SU-DHL-6 (cell line): ENCODE results near the gene KCNH6.

Experiments
- H2AFZ ChIP-seq: fragments of 200-600 bp; sonication (generic); 2 replicates; pipeline ENCODE4 v1.6.1; 2014; ENCODE audit warnings: low read depth, mild to moderate bottlenecking, moderate library complexity, mixed read lengths, antibody characterized with exemption, low read length; ENCODE audit not compliant: severe bottlenecking
- H3F3A ChIP-seq: fragments of 200-600 bp; shearing (Covaris generic); 2 replicates; pipeline ENCODE4 v1.6.0; 2016; ENCODE audit warnings: antibody characterized with exemption, mild to moderate bottlenecking; ENCODE audit not compliant: insufficient read depth
- H3K27ac ChIP-seq: fragments of 200-600 bp; sonication (generic); 2 replicates; pipeline ENCODE4 v1.5.1; 2016; ENCODE audit warnings: low read depth, mild to moderate bottlenecking, low read length, moderate library complexity, mixed read lengths
- H3K27me3 ChIP-seq: fragments of 200-600 bp; sonication (generic), shearing (Covaris generic); 2 replicates; pipeline ENCODE4 v1.6.0; 2014; ENCODE audit warnings: mild to moderate bottlenecking, low read length
- H3K36me3 ChIP-seq: fragments of 200-600 bp; sonication (generic); 2 replicates; pipeline ENCODE4 v1.6.1; 2014; ENCODE audit warnings: mild to moderate bottlenecking, low read length, mixed read lengths
- H3K4me2 ChIP-seq: fragments of 300-600, 200-600 bp; shearing (Covaris generic), sonication (generic); 2 replicates; pipeline ENCODE4 v1.6.0; 2014; ENCODE audit warnings: low read length, low read depth, mild to moderate bottlenecking; ENCODE audit not compliant: poor library complexity, severe bottlenecking
- H3K4me3 ChIP-seq: fragments of 200-600 bp; sonication (generic); 2 replicates; pipeline ENCODE4 v1.5.1; 2014; ENCODE audit warnings: antibody characterized with exemption, low read length, mild to moderate bottlenecking, mixed read lengths; ENCODE audit not compliant: insufficient read depth, poor library complexity, severe bottlenecking
- H3K79me2 ChIP-seq: fragments of 200-600 bp; sonication (generic); 2 replicates; pipeline ENCODE4 v1.6.1; 2014; ENCODE audit warnings: mild to moderate bottlenecking, low read length, moderate library complexity; ENCODE audit not compliant: insufficient read depth
- H3K9ac ChIP-seq: fragments of 200-600 bp; sonication (generic); 2 replicates; pipeline ENCODE4 v1.7.0; 2014; ENCODE audit warnings: mild to moderate bottlenecking, low read length
- H3K9me2 ChIP-seq: fragments of 200-600 bp; sonication (generic); replicated peaks from 2 replicates; pipeline ENCODE4 v1.6.1; 2014; ENCODE audit warnings: low read length; ENCODE audit not compliant: insufficient read depth
- H3K9me3 ChIP-seq: fragments of 200-600 bp; sonication (generic); 2 replicates; pipeline ENCODE4 v1.6.1; 2014; ENCODE audit warnings: low read length, mixed read lengths; ENCODE audit not compliant: insufficient read depth
- H4K20me1 ChIP-seq: fragments of 200-600 bp; sonication (generic); 2 replicates; pipeline ENCODE4 v1.6.1; 2014; ENCODE audit warnings: low read depth, mild to moderate bottlenecking, antibody characterized with exemption, low read length, moderate library complexity, mixed read lengths
- EZH2phosphoT487 ChIP-seq: fragments of 200-600 bp; sonication (generic), shearing (Covaris generic); conservative IDR thresholded peaks from 2 replicates; pipeline ENCODE4 v1.6.1; 2018; ENCODE audit warnings: mild to moderate bottlenecking, antibody characterized with exemption, low read length, moderate library complexity, mixed read lengths
- TF ChIP-seq, protein P1 (sequence below): fragments of 200-600 bp; sonication (generic); IDR thresholded peaks from one replicate; pipeline ENCODE4 v1.5.1; 2017; ENCODE audit warnings: antibody characterized with exemption, mild to moderate bottlenecking, low read length, moderate library complexity; ENCODE audit not compliant: insufficient read depth, poor library complexity, severe bottlenecking

KCNH6 gene

GRCh38 chr17:63493411-63493810 lies 29.7 kb upstream of the KCNH6 start:
- H2AFZ ChIP-seq = no peak overlapping the region
- H3K27ac ChIP-seq = no peak overlapping the region
- TF ChIP-seq, protein P1, sequence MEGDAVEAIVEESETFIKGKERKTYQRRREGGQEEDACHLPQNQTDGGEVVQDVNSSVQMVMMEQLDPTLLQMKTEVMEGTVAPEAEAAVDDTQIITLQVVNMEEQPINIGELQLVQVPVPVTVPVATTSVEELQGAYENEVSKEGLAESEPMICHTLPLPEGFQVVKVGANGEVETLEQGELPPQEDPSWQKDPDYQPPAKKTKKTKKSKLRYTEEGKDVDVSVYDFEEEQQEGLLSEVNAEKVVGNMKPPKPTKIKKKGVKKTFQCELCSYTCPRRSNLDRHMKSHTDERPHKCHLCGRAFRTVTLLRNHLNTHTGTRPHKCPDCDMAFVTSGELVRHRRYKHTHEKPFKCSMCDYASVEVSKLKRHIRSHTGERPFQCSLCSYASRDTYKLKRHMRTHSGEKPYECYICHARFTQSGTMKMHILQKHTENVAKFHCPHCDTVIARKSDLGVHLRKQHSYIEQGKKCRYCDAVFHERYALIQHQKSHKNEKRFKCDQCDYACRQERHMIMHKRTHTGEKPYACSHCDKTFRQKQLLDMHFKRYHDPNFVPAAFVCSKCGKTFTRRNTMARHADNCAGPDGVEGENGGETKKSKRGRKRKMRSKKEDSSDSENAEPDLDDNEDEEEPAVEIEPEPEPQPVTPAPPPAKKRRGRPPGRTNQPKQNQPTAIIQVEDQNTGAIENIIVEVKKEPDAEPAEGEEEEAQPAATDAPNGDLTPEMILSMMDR = no peak
- no peak for TF ChIP-seq EZH2phosphoT487
- H3K9ac ChIP-seq = no peak overlapping the region
- no peaks in the 10 kb centered on the region for H3K36me3 ChIP-seq
- no peaks in the 10 kb centered on the region for H3K27me3 ChIP-seq
- no peaks in the 10 kb centered on the region for H3K79me2 ChIP-seq
- H3K9me3 ChIP-seq = no peaks in the 10 kb centered on the region
- no peaks in the 10 kb centered on the region for H4K20me1 ChIP-seq
- H3F3A ChIP-seq = no peaks in the 10 kb centered on the region
- H3K9me2 ChIP-seq = no peaks in the 10 kb centered on the region
- no peak overlapping the region for H3K4me2 ChIP-seq
- H3K4me3 ChIP-seq = no peak overlapping the region

DNA sequence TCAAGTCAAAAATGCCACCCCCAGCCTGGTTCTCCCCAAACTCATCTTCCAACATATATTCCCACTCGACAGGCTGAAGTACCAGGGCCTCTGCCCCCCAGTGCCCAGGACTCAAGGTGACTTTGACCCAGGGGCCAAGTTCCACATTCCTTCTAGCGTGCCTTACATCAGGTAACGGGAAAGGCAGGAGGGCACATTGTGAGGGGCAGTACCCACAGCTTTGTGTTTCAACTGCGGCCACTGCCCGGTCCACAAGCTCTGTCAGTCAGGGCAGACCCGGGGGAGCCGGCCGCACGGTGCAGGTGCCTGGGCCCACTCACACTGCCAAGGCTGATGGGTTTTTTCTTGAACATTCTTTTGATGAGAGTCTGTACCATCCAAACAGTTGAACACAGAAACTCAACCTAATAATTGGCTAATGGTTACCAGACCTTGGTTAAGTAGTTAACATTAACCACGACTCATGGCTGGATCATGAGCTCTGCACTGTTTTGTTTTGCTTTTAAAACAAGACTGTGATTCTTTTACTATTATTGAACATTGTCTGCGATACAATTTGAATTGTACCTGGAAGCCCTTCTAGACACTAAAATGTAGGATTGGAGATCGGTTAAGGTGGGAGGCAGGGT lies 28.7 kb upstream of the KCNH6 start:
- H3K9me3 ChIP-seq = no peaks in the 10 kb centered on the region
- H3K36me3 ChIP-seq = no peaks in the 10 kb centered on the region
- H3K9ac ChIP-seq = no peak overlapping the region
- no peak overlapping the region for H3K4me3 ChIP-seq
- no peaks in the 10 kb centered on the region for H3K79me2 ChIP-seq
- no peaks in the 10 kb centered on the region for H3K9me2 ChIP-seq
- no peaks in the 10 kb centered on the region for H3K27me3 ChIP-seq
- no peak overlapping the region for H2AFZ ChIP-seq
- no peak overlapping the region for H3K27ac ChIP-seq
- no peak for TF ChIP-seq EZH2phosphoT487
- TF ChIP-seq, protein P1 = no peak
- H4K20me1 ChIP-seq = no peaks in the 10 kb centered on the region
- H3K4me2 ChIP-seq = no peak overlapping the region
- H3F3A ChIP-seq = no peaks in the 10 kb centered on the region

- H3K4me2 ChIP-seq = no peak overlapping the region
- no peak overlapping the region for H3K4me3 ChIP-seq
- H3K27ac ChIP-seq = no peak overlapping the region
- H3K79me2 ChIP-seq = no peaks in the 10 kb centered on the region
- no peaks in the 10 kb centered on the region for H4K20me1 ChIP-seq
- H3K9ac ChIP-seq = no peak overlapping the region
- H3K36me3 ChIP-seq = no peaks in the 10 kb centered on the region
- H3K9me2 ChIP-seq = no peaks in the 10 kb centered on the region
- TF ChIP-seq, protein P1 = no peak
- TF ChIP-seq EZH2phosphoT487 = no peak
- no peaks in the 10 kb centered on the region for H3K27me3 ChIP-seq
- no peaks in the 10 kb centered on the region for H3K9me3 ChIP-seq
- H2AFZ ChIP-seq = no peak overlapping the region
- H3F3A ChIP-seq = no peaks in the 10 kb centered on the region
These were observed 27.7 kb upstream of the KCNH6 start for GRCh38 chr17:63495491-63495890.
